Esophagus muscularis mucosa (tissue), 3 donors: ENCODE data around the gene JCHAIN.

Experiments
- POLR2A ChIP-seq: fragments of 450-650 bp; IDR thresholded peaks from one replicate; pipeline ENCODE4 v1.6.1; 2017; ENCODE audit warnings: antibody characterized with exemption, moderate library complexity, mild to moderate bottlenecking, low read depth
- POLR2AphosphoS5 ChIP-seq, 2 donors: sonication (generic); formaldehyde crosslinking; IDR thresholded peaks; one replicate each; pipeline ENCODE4 v1.6.1; 2017; ENCODE audit warnings: antibody characterized with exemption in 2 of 2
- TF ChIP-seq, protein P1 (sequence below), 3 experiments: fragments of 200-600 bp in 2 of 3; fragments of 450-650 bp in 1 of 3; sonication (generic) in 2 of 3; IDR thresholded peaks; one replicate each; pipeline ENCODE4 v1.5.1; 2017 to 2019; ENCODE audit warnings: antibody characterized with exemption in 3 of 3, mild to moderate bottlenecking in 2 of 3, moderate library complexity in 1 of 3

DNA sequence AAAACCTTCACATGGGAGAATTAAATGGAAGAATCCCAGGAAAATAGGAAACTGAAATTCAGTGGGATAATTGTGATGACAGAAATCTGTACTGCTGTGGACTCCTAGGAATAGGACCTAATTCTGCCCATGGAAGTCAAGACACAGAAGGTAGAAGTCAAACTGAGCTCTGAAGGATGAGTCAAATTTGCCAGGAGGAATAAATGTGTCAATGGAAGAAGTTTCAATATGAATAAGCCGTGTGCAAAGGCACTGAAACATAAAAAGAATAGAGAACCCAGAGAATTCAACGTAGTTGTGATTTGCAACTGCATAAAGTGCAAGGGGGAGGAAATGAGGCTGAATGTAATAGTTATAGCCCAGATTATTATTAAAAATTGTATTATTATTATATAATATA lies 26.1 kb downstream of the JCHAIN start:
- TF ChIP-seq, protein P1, sequence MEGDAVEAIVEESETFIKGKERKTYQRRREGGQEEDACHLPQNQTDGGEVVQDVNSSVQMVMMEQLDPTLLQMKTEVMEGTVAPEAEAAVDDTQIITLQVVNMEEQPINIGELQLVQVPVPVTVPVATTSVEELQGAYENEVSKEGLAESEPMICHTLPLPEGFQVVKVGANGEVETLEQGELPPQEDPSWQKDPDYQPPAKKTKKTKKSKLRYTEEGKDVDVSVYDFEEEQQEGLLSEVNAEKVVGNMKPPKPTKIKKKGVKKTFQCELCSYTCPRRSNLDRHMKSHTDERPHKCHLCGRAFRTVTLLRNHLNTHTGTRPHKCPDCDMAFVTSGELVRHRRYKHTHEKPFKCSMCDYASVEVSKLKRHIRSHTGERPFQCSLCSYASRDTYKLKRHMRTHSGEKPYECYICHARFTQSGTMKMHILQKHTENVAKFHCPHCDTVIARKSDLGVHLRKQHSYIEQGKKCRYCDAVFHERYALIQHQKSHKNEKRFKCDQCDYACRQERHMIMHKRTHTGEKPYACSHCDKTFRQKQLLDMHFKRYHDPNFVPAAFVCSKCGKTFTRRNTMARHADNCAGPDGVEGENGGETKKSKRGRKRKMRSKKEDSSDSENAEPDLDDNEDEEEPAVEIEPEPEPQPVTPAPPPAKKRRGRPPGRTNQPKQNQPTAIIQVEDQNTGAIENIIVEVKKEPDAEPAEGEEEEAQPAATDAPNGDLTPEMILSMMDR (IDR thresholded peaks at IDR 0.05): no peak
- TF ChIP-seq POLR2A: no peak
- no peak for TF ChIP-seq POLR2AphosphoS5 (IDR thresholded peaks at IDR 0.05)
